Body of pancreas (tissue), 4 donors: Measurements from ENCODE around the gene OGFOD2. TPM values are rescaled to one million over a fixed set of nuclear protein-coding genes. Genes with fewer than 3 reads are reported as not detected.

Source experiments
- ATAC-seq: fragments of 150-250 bp; one replicate; pipeline ENCODE4 v1.9.1; 2016
- DNase-seq, 4 donors: peaks; one replicate each; pipeline ENCODE4 v3.0.0-alpha.2; 2019
- H3K27ac ChIP-seq, 4 donors: fragments of 200-600 bp; sonication (generic); 1 replicate in 3 of 4; 2 replicates in 1 of 4; pipeline versions ENCODE4 v1.5.1 to v1.6.1; 2016 to 2019; ENCODE audit warnings: mild to moderate bottlenecking in 1 of 4, mixed read lengths in 1 of 4, moderate library complexity in 1 of 4
- H3K27me3 ChIP-seq, 2 donors: fragments of 200-600 bp; sonication (generic); one replicate each; pipeline ENCODE4 v1.6.0; 2016; ENCODE audit warnings: mild to moderate bottlenecking in 1 of 2
- H3K36me3 ChIP-seq, 2 donors: fragments of 200-600 bp; sonication (generic); replicated peaks in 1 of 2; 2 replicates each; pipeline ENCODE4 v1.5.1; 2016; ENCODE audit warnings: low read depth in 2 of 2; ENCODE audit not compliant: insufficient read depth in 1 of 2
- H3K4me1 ChIP-seq: fragments of 200-600 bp; sonication (generic); one replicate; pipeline ENCODE4 v1.6.0; 2016
- H3K4me3 ChIP-seq, 2 donors: fragments of 200-600 bp; sonication (generic); 1 replicate in 1 of 2; 2 replicates in 1 of 2; pipeline ENCODE4 v1.5.1; 2016 to 2019
- H3K9me3 ChIP-seq, 3 donors: fragments of 200-600 bp; sonication (generic); 1 replicate in 2 of 3; 2 replicates in 1 of 3; pipeline ENCODE4 v1.5.1; 2016
- CTCF ChIP-seq, 7 experiments: fragments of 450-650 bp in 4 of 7; fragments of 200-600 bp in 3 of 7; sonication (generic) in 3 of 7; IDR thresholded peaks; one replicate each; pipeline ENCODE4 v1.5.1; 2016 to 2019; ENCODE audit warnings: antibody characterized with exemption in 7 of 7
- POLR2A ChIP-seq, 3 donors: fragments of 450-650 bp; IDR thresholded peaks; one replicate each; pipeline ENCODE4 v1.6.1; 2016; ENCODE audit warnings: antibody characterized with exemption in 3 of 3, mild to moderate bottlenecking in 2 of 3
- WGBS, 2 donors: methylation state at CpG; one replicate each; pipeline ENCODE4 v1.1.5; 2017; 5-methylcytosine and 5-hydroxymethylcytosine counted together
- intact Hi-C: fragments of 100-400 bp; cut with DNase I; formaldehyde crosslinking; loops from one replicate; pipeline ENCODE4 v1.15.1; 2023
- total RNA-seq, 2 donors: library from RNA; depleted of rRNA; stranded (reverse); fragments of >200 nt; gene quantifications; one replicate each; pipeline ENCODE4 v1.1.0, GENCODE V29; 2016

OGFOD2 gene
- total RNA-seq, 2 donors from 2014 or later, result 8.6 to 25.4 TPM

GRCh38 chr12:122981036-122981471 is 6.0 kb downstream of the OGFOD2 start:
- ATAC-seq, result no peak
- Histone ChIP-seq H3K27me3 (no peaks in the 10 kb centered on the region), H3K4me1 (peaks cover 87% of the 10 kb centered on the region), H3K36me3 (no peaks in the 10 kb centered on the region), H3K27ac (peak overlapping the region; percentile 40 to 86 (median 66)), H3K4me3 (peak overlapping the region; percentile 69 to 84), H3K9me3 (no peaks in the 10 kb centered on the region)
- TF ChIP-seq CTCF (IDR thresholded peaks at IDR 0.05), result no peak
- no peak for TF ChIP-seq POLR2A (IDR thresholded peaks at IDR 0.05)
- WGBS, 2 donors, result 1% methylated on average over 27 to 40 of the region's 40 CpGs
- no peak for DNase-seq
- intact Hi-C loops, result no loop called here

GRCh38 chr12:122981587-122982476 is 6.8 kb downstream of the OGFOD2 start:
- peak overlapping the region; percentile 69 to 84 for H3K4me3 ChIP-seq
- no peak for TF ChIP-seq POLR2A (IDR thresholded peaks at IDR 0.05)
- no peak for TF ChIP-seq CTCF (IDR thresholded peaks at IDR 0.05)
- WGBS, 2 donors, result 68% methylated on average over 22 to 25 of the region's 25 CpGs
- no peak for ATAC-seq
- intact Hi-C loops, result no loop called here
- no peaks in the 10 kb centered on the region for H3K9me3 ChIP-seq
- DNase-seq, result peak in 1 of 4 donors; percentile 11
- H3K27ac ChIP-seq, result peak overlapping the region in 3 of 4 donors; percentile 49 to 86 (median 82)
- no peaks in the 10 kb centered on the region for H3K36me3 ChIP-seq
- no peaks in the 10 kb centered on the region for H3K27me3 ChIP-seq
- peaks cover 79% of the 10 kb centered on the region for H3K4me1 ChIP-seq

- no peak for ATAC-seq
- WGBS, 2 donors, result 79 to 88% methylated on average over 10 to 11 of the region's 11 CpGs
- H3K4me1 ChIP-seq, result peaks cover 73% of the 10 kb centered on the region
- intact Hi-C loops, result no loop called here
- no peak overlapping the region for H3K27ac ChIP-seq
- no peaks in the 10 kb centered on the region for H3K27me3 ChIP-seq
- TF ChIP-seq CTCF (IDR thresholded peaks at IDR 0.05) (no peak), POLR2A (IDR thresholded peaks at IDR 0.05) (no peak)
- peak in 1 of 4 donors; percentile 11 for DNase-seq
- H3K36me3 ChIP-seq, result no peaks in the 10 kb centered on the region
- no peak overlapping the region for H3K4me3 ChIP-seq
- no peaks in the 10 kb centered on the region for H3K9me3 ChIP-seq
Measured at GRCh38 chr12:122982477-122982815, 7.4 kb downstream of the OGFOD2 start.

- TF ChIP-seq CTCF (IDR thresholded peaks at IDR 0.05) (no peak), POLR2A (IDR thresholded peaks at IDR 0.05) (no peak)
- Histone ChIP-seq H3K4me3 (no peak overlapping the region), H3K27me3 (no peaks in the 10 kb centered on the region), H3K27ac (no peak overlapping the region), H3K36me3 (no peaks in the 10 kb centered on the region), H3K4me1 (peaks cover 66% of the 10 kb centered on the region), H3K9me3 (no peaks in the 10 kb centered on the region)
- intact Hi-C loops, result no loop called here
- 79 to 90% methylated on average over 14 to 21 of the region's 21 CpGs for WGBS, 2 donors
- DNase-seq (peak in 1 of 4 donors; percentile 10), ATAC-seq (no peak)
Measured at GRCh38 chr12:122982963-122983788, 8.1 kb downstream of the OGFOD2 start.
